Mucosa of descending colon (tissue), 3 donors: Measurements from ENCODE around the gene DSG2. TPM values are rescaled to one million over a fixed set of nuclear protein-coding genes. Genes with fewer than 3 reads are reported as not detected.

Source experiments
- ATAC-seq: fragments of 200-7000 bp; cut with Tn5 transposase; one replicate; pipeline ENCODE4 v1.9.1; 2020; ENCODE audit warnings: mild to moderate bottlenecking, moderate library complexity
- DNase-seq, 3 donors: peaks; one replicate each; pipeline ENCODE4 v3.0.0-alpha.2; 2020
- H3K36me3 ChIP-seq: fragments of 200-600 bp; one replicate; pipeline ENCODE4 v1.8.0; 2021; ENCODE audit warnings: low read depth, mild to moderate bottlenecking
- H3K4me1 ChIP-seq: fragments of 200-600 bp; one replicate; pipeline ENCODE4 v1.8.0; 2021; ENCODE audit warnings: low read depth, mild to moderate bottlenecking
- H3K4me3 ChIP-seq: fragments of 200-600 bp; one replicate; pipeline ENCODE4 v1.8.0; 2021; ENCODE audit warnings: mild to moderate bottlenecking
- H3K9me3 ChIP-seq: fragments of 200-600 bp; one replicate; pipeline ENCODE4 v1.8.0; 2021; ENCODE audit warnings: mild to moderate bottlenecking
- intact Hi-C, 2 donors: fragments of 100-400 bp; cut with DNase I in 1 of 2; cut with micrococcal nuclease in 1 of 2; formaldehyde crosslinking; loops; one replicate each; pipeline versions ENCODE4 v1.11.0 to v1.11.1; 2022; cut with DNase I, micrococcal nuclease
- long read RNA-seq, 2 donors: library from polyadenylated mRNA; unstranded; transcript quantifications; one replicate each; pipeline ENCODE4 v2.0.0, GENCODE V29; 2019 to 2021
- total RNA-seq, 3 donors: library from RNA; stranded (reverse); fragmentation: NEBNext Ultra II Directional in 2 of 3; extraction: Animal tissue kit (Norgen Biotek cat#: 25700) in 2 of 3; gene quantifications; one replicate each; pipeline versions ENCODE4 v1.2.1 to v1.2.4, GENCODE V29; 2021 to 2023
- TF ChIP-seq, protein P1 (sequence below): fragments of 200-600 bp; IDR thresholded peaks from one replicate; pipeline ENCODE4 v1.8.0; 2022; ENCODE audit warnings: antibody characterized with exemption, mild to moderate bottlenecking
- donor health status: DM: no; HTN: no; CAD: no; lungs with moderate emphysema.
- donor health status: DM: no; HTN: no; CAD: no.
- donor health status: DM: no; HTN: yes; CAD: no.

The DSG2 gene
- total RNA-seq: 100 to 1,000 TPM; 131 to 341 (median 305) TPM
- long read RNA-seq, donor 1, full-length matches to known transcripts: 102 of 118 reads
- long read RNA-seq, donor 1, partial matches to known transcripts: 7 of 118 reads
- long read RNA-seq, donor 1, other reads (novel, unspliced or antisense): 9 of 118 reads
- long read RNA-seq, donor 2, full-length matches to known transcripts: 25 of 79 reads
- long read RNA-seq, donor 2, partial matches to known transcripts: 30 of 79 reads
- long read RNA-seq, donor 2, other reads (novel, unspliced or antisense): 24 of 79 reads

DNA sequence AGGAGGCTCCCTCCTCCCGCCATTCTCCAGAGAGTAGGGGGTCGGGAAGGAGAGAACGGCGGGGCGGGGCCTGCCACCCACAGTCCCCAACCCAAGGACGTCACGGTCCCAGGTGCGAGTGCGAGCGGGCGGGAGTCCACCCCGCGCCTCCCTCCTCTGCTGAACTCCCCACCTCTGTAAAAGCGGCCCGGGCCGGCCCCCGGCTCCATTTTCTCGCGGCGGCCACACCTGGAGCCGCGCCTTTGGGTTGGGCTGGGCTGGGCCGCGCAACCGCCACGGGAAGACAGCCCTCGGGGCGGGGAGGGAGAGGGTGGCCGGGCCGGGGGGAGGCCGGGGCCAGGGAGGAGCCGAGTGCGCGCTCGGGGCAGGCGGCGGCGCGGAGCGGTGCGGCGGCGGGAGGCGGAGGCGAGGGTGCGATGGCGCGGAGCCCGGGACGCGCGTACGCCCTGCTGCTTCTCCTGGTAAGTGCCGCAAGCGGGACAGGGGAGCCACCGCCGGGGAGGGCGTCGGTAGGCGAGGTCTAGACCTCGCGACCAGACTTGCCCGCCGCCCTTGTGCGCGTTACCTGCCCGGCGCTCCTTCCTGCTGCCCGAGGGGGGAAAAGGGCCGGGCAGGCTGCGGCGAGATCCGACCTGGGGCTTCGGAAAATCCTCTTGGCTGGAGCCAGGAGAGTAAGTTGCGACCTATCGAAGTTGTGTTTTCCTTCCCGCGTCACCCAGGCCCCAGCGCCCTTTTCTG lies at the start of gene DSG2:
Gene DSG2, plus strand, starts transcription at position 342 of the 738 bp plus-strand sequence. Its CDS starts 75 bp downstream, at position 417.
- peak; percentile 92 to 97 (median 93) for DNase-seq
- Histone ChIP-seq H3K4me3 (peak within 1 kb of the TSS; percentile 56), H3K9me3 (no peaks in the 10 kb centered on the region), H3K36me3 (no peaks in the 10 kb centered on the region), H3K4me1 (peaks cover 17% of the 10 kb centered on the region)
- TF ChIP-seq, protein P1, sequence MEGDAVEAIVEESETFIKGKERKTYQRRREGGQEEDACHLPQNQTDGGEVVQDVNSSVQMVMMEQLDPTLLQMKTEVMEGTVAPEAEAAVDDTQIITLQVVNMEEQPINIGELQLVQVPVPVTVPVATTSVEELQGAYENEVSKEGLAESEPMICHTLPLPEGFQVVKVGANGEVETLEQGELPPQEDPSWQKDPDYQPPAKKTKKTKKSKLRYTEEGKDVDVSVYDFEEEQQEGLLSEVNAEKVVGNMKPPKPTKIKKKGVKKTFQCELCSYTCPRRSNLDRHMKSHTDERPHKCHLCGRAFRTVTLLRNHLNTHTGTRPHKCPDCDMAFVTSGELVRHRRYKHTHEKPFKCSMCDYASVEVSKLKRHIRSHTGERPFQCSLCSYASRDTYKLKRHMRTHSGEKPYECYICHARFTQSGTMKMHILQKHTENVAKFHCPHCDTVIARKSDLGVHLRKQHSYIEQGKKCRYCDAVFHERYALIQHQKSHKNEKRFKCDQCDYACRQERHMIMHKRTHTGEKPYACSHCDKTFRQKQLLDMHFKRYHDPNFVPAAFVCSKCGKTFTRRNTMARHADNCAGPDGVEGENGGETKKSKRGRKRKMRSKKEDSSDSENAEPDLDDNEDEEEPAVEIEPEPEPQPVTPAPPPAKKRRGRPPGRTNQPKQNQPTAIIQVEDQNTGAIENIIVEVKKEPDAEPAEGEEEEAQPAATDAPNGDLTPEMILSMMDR: no peak
- peak; percentile 96 for ATAC-seq
- intact Hi-C loops: no loop called here

DNA sequence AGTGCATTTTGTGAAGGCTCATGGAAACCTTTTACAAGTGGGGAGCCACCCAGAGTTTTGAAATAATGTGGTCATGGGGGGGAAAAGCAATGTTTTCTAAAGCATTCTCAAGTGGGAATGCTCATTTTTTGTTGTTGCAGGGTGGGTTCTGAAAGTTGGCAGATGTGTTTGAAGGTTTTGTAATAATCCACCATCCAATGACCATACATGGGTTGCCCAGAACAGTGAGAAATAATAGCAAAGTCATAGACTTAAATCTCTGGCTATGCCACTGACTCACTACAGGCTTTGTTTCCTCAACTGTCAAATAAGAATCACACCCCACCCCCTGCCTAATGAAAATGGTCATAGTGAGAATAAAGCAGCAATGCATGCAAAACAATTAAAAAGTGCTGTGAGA lies 47.6 kb upstream of the DSG2 start:
- intact Hi-C loops: no loop called here
- no peaks in the 10 kb centered on the region for H3K36me3 ChIP-seq
- ATAC-seq (no peak), DNase-seq (no peak)
- TF ChIP-seq, protein P1: no peak
- H3K4me3 ChIP-seq: no peak overlapping the region
- no peaks in the 10 kb centered on the region for H3K9me3 ChIP-seq
- no peaks in the 10 kb centered on the region for H3K4me1 ChIP-seq

DNA sequence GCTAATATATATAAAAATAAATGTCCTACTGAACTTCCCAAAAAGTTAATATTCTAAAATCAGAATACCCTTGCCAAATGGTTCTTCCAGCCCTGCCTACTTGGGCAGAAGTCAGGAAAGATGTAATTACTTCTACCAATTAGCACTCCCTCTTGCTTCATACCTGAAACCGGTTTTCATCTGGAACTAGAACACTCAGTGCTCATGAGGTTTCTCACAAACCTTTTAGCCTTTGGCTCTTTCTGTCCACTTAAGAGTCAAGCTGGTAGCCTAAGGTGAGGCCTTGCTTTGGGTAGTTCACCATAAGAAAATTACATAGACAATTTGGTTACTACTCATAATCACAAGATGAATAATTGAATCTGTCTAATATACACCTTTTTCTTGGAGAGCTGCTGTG lies 46.4 kb upstream of the DSG2 start:
- ATAC-seq (no peak), DNase-seq (no peak)
- no peak overlapping the region for H3K4me3 ChIP-seq
- intact Hi-C loops: no loop called here
- no peaks in the 10 kb centered on the region for H3K36me3 ChIP-seq
- TF ChIP-seq, protein P1: no peak
- H3K9me3 ChIP-seq: no peaks in the 10 kb centered on the region
- no peaks in the 10 kb centered on the region for H3K4me1 ChIP-seq

DNA sequence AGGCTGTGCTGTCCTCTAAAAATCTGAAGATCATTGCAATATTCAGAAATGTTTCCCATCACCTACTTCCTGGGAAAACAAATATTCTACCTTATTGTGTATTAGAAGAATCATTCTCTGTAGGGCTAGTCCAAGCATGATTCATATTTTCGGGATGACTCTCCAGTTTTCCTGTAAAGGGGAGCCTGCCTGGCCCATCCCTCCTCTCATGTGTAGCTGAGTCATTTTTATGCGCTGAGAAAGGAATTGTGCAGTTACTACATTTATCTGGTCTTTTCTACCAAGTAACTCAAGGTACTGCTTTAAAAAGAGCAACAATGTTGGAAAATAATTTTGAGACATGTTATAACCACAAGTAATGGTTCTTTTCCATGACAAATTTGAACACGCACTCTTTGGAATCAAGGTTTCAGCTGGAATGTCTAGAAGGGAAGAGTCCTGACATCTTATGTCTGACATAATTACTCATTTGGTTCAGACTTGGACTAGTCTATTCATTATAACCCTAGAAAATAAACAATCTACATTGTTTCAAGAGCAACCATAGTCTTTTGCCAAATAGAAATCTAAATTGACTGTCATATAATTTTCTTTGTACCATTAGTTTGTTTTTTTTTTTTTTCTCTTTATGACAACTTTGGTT lies 43.8 kb upstream of the DSG2 start:
- Histone ChIP-seq H3K4me3 (no peak overlapping the region), H3K9me3 (no peaks in the 10 kb centered on the region), H3K4me1 (no peaks in the 10 kb centered on the region), H3K36me3 (no peaks in the 10 kb centered on the region)
- peak; percentile 47 for ATAC-seq
- DNase-seq: no peak
- intact Hi-C loops: no loop called here
- TF ChIP-seq, protein P1: no peak

DNA sequence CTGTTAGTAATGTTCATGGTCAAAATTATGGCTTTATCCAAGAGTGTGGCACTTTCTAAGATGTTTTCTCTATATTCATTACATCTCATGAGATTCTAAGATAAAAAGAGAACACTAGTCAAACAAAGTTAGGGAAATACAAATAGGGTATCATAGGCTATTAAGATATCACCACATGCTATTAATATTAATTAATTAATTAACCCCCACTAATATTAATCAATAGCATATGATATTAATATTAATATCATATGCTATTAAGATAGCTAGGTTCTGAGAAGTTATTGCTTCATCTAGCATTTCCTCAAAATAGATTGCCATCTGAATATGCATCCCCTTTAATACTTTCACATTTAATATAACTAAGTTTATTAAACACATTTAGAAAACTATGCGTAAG lies 28.3 kb upstream of the DSG2 start:
- Histone ChIP-seq H3K36me3 (no peaks in the 10 kb centered on the region), H3K4me1 (no peaks in the 10 kb centered on the region), H3K9me3 (no peaks in the 10 kb centered on the region), H3K4me3 (no peak overlapping the region)
- ATAC-seq: no peak
- DNase-seq: no peak
- intact Hi-C loops: no loop called here
- TF ChIP-seq, protein P1: no peak
